HEK293 (cell line): ENCODE measurements around the gene ARID3A.

ENCODE experiments used
- MZF1 ChIP-seq: fragments of 450-650 bp; formaldehyde crosslinking; IDR thresholded peaks from 2 replicates; pipeline ENCODE4 v1.5.1; 2017; ENCODE audit warnings: missing biosample characterization, missing genetic modification characterization, borderline replicate concordance
- TCF7L2 ChIP-seq: IDR thresholded peaks from 2 replicates; pipeline ENCODE4 v1.6.1; 2011; ENCODE audit warnings: low read depth, mild to moderate bottlenecking, inconsistent platforms, low read length, moderate library complexity, borderline replicate concordance
- ZFP3 ChIP-seq: fragments of 450-650 bp; formaldehyde crosslinking; IDR thresholded peaks from 2 replicates; pipeline ENCODE4 v1.5.1; 2016; ENCODE audit warnings: low read depth, missing biosample characterization, missing genetic modification characterization
- ZNF112 ChIP-seq: fragments of 450-650 bp; formaldehyde crosslinking; IDR thresholded peaks from 2 replicates; pipeline ENCODE4 v1.5.0; 2017; ENCODE audit warnings: missing biosample characterization, missing genetic modification characterization
- TF ChIP-seq, protein P1 (sequence below): fragments of 450-650 bp; formaldehyde crosslinking; IDR thresholded peaks from 2 replicates; pipeline ENCODE4 v1.5.1; 2016; ENCODE audit warnings: missing biosample characterization, missing genetic modification characterization
- TF ChIP-seq, protein P2 (sequence below): fragments of 450-650 bp; formaldehyde crosslinking; IDR thresholded peaks from 2 replicates; pipeline ENCODE4 v1.5.1; 2016; ENCODE audit warnings: missing biosample characterization, missing genetic modification characterization
- TF ChIP-seq, protein P3 (sequence below): sonication (generic); formaldehyde crosslinking; IDR thresholded peaks from 2 replicates; pipeline ENCODE4 v1.8.1; 2022; ENCODE audit warnings: mild to moderate bottlenecking, moderate library complexity, missing genetic modification reagents
- TF ChIP-seq, protein P4 (sequence below): fragments of 450-650 bp; formaldehyde crosslinking; IDR thresholded peaks from 2 replicates; pipeline ENCODE4 v1.5.1; 2016; ENCODE audit warnings: missing biosample characterization, missing genetic modification characterization

DNA sequence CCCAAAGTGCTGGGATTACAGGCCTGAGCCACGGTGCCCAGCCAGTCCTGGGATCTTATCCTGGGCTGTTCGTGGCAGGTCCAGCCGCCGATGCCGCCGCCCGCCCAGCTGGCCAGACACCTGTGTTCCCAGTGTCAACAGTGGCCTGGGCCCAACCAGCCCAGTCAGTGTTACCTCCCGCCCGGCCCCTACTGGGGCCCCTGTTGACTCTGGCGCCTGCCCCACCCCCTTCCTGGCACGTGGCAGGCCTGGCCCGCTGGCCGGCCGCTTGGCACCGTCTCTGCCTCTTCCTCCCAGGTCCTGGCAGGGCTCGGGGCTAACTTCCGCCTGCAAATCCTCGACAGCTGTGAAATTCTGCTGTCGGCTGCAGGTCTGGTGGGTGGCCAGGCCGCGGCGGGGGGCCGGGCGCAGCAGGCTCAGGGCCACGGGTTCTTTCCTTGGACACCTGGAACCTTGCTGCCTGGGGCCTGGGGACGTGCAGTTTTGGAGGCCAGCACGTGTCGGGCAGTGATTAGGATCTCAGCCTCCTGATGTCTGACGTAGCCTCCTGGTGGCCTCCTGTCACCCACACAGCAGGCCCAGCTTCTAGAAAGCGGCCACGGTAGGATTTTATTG is 9.1 kb downstream of the ARID3A start:
- TF ChIP-seq ZNF112 (no peak), ZFP3 (no peak), MZF1 (tag by site-specific recombination) (no peak), TCF7L2 (no peak)
- TF ChIP-seq, protein P1, sequence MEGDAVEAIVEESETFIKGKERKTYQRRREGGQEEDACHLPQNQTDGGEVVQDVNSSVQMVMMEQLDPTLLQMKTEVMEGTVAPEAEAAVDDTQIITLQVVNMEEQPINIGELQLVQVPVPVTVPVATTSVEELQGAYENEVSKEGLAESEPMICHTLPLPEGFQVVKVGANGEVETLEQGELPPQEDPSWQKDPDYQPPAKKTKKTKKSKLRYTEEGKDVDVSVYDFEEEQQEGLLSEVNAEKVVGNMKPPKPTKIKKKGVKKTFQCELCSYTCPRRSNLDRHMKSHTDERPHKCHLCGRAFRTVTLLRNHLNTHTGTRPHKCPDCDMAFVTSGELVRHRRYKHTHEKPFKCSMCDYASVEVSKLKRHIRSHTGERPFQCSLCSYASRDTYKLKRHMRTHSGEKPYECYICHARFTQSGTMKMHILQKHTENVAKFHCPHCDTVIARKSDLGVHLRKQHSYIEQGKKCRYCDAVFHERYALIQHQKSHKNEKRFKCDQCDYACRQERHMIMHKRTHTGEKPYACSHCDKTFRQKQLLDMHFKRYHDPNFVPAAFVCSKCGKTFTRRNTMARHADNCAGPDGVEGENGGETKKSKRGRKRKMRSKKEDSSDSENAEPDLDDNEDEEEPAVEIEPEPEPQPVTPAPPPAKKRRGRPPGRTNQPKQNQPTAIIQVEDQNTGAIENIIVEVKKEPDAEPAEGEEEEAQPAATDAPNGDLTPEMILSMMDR (tag by site-specific recombination), result no peak
- TF ChIP-seq, protein P2, sequence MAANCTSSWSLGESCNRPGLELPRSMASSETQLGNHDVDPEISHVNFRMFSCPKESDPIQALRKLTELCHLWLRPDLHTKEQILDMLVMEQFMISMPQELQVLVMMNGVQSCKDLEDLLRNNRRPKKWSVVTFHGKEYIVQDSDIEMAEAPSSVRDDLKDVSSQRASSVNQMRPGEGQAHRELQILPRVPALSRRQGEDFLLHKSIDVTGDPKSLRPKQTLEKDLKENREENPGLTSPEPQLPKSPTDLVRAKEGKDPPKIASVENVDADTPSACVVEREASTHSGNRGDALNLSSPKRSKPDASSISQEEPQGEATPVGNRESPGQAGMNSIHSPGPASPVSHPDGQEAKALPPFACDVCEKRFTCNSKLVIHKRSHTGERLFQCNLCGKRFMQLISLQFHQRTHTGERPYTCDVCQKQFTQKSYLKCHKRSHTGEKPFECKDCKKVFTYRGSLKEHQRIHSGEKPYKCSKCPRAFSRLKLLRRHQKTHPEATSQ (tag by site-specific recombination), result no peak
- TF ChIP-seq, protein P3, sequence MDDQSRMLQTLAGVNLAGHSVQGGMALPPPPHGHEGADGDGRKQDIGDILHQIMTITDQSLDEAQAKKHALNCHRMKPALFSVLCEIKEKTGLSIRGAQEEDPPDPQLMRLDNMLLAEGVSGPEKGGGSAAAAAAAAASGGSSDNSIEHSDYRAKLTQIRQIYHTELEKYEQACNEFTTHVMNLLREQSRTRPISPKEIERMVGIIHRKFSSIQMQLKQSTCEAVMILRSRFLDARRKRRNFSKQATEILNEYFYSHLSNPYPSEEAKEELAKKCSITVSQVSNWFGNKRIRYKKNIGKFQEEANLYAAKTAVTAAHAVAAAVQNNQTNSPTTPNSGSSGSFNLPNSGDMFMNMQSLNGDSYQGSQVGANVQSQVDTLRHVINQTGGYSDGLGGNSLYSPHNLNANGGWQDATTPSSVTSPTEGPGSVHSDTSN (CRISPR knock-in tag), result no peak
- TF ChIP-seq, protein P4, sequence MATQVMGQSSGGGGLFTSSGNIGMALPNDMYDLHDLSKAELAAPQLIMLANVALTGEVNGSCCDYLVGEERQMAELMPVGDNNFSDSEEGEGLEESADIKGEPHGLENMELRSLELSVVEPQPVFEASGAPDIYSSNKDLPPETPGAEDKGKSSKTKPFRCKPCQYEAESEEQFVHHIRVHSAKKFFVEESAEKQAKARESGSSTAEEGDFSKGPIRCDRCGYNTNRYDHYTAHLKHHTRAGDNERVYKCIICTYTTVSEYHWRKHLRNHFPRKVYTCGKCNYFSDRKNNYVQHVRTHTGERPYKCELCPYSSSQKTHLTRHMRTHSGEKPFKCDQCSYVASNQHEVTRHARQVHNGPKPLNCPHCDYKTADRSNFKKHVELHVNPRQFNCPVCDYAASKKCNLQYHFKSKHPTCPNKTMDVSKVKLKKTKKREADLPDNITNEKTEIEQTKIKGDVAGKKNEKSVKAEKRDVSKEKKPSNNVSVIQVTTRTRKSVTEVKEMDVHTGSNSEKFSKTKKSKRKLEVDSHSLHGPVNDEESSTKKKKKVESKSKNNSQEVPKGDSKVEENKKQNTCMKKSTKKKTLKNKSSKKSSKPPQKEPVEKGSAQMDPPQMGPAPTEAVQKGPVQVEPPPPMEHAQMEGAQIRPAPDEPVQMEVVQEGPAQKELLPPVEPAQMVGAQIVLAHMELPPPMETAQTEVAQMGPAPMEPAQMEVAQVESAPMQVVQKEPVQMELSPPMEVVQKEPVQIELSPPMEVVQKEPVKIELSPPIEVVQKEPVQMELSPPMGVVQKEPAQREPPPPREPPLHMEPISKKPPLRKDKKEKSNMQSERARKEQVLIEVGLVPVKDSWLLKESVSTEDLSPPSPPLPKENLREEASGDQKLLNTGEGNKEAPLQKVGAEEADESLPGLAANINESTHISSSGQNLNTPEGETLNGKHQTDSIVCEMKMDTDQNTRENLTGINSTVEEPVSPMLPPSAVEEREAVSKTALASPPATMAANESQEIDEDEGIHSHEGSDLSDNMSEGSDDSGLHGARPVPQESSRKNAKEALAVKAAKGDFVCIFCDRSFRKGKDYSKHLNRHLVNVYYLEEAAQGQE, result no peak
